ENCODE results near the gene GZMM. TPM values are rescaled to one million over a fixed set of nuclear protein-coding genes. Genes with fewer than 3 reads are reported as not detected.

GZMM gene
- polyA plus RNA-seq, 1 of the 3 experiments (the other 2 are of a cell fraction) = not detected

DNA sequence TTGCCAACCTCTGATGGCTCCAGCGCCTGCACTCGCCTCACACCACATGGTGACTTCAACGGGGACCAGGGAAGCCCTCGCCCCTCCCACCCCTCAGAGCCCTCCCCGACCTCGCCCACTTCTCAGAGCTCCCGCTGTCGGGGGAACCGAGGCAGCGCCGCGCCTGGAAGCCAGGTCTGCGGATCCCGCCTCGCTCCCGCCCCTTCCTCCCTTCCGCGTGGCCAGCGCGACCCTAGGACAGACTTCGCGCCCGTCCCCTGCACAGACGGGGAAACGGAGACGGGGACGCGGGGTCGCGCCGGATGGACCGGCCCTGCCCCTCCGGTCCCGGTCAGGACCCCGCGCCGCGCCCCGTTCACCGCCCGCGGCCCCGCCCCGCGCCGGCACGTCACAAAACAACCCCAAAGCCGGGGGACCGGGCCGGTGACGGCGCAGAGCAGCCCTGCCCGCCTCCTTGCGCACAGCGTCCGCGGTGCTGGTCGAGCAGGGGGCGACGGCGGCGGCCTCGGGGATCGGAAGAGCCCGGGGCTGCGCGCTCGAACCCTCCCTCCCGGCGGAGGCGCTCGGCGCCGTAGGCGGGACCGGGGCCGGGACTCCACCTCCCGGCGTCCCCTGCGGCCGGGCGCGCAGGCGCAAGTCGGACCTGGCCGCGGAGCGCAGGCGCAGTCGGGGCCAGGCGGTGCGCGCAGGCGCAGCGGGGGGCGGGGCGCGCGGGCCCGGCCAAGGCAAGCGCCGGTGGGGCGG lies 12.7 kb upstream of the GZMM start:
- no peaks in the 10 kb centered on the region for H3K27me3 ChIP-seq (ENCODE audit: insufficient read depth)
- peaks cover 0 to 8% of the 10 kb centered on the region in 2 experiments for H3K36me3 ChIP-seq (replicated peaks in 1 of 2; ENCODE audit: control insufficient read depth in 1 of 2, insufficient read depth in 2 of 2, low read length in 1 of 2)
- peak overlapping the region; percentile 63; the same call in 1 of the 2 replicates for H2AFZ ChIP-seq (ENCODE audit: low read depth)
- POLR2A ChIA-PET = interaction anchor here (1.0 to 2.4 kb wide), 6 partner anchors 11 to 58 kb away, joined by 3 to 11 read pairs (median 6); partner anchors contain the start of gene BSG
- peak overlapping the region; percentile 80 to 95 for H3K27ac ChIP-seq (ENCODE audit: low read depth in 2 of 2, low read length in 1 of 2)
- no peaks in the 10 kb centered on the region for H3F3A ChIP-seq (replicated peaks; ENCODE audit: insufficient read depth)
- H3K4me1 ChIP-seq (ENCODE audit: control insufficient read depth in 1 of 2, insufficient read depth in 2 of 2, low read depth in 1 of 2, low read length in 1 of 2) = peaks cover 11 to 19% of the 10 kb centered on the region in 2 experiments; a peak in 2 of 4 replicates
- peak overlapping the region; percentile 86 for H3K9ac ChIP-seq
- TF ChIP-seq NFIC (IDR thresholded peaks at IDR 0.05; ENCODE audit: borderline replicate concordance) = no peak
- TF ChIP-seq NRF1 (IDR thresholded peaks at IDR 0.05; ENCODE audit: low read depth, low read length) = peak; percentile 97
- TF ChIP-seq TAF1 (IDR thresholded peaks at IDR 0.05; ENCODE audit: borderline replicate concordance, low read depth, low read length) = peak; percentile 12; the same call in 1 of the 2 replicates
- peak; percentile 34 for TF ChIP-seq POLR2AphosphoS5 (IDR thresholded peaks at IDR 0.05; ENCODE audit: low read depth, low read length)
- peak; percentile 86 for TF ChIP-seq MXI1 (IDR thresholded peaks at IDR 0.05; ENCODE audit: low read depth, low read length)
- TF ChIP-seq, protein P1, sequence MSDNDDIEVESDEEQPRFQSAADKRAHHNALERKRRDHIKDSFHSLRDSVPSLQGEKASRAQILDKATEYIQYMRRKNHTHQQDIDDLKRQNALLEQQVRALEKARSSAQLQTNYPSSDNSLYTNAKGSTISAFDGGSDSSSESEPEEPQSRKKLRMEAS (IDR thresholded peaks at IDR 0.05; ENCODE audit: low read depth) = peak; percentile 75
- TF ChIP-seq GABPA (IDR thresholded peaks at IDR 0.05; ENCODE audit: low read depth) = peak; percentile 31; the same call in 1 of the 2 replicates
- TF ChIP-seq GATA2 (CRISPR knock-in tag; IDR thresholded peaks at IDR 0.05) = no peak
- peaks cover 39% of the 10 kb centered on the region for H3K79me2 ChIP-seq (ENCODE audit: insufficient read depth)
- peak overlapping the region; percentile 73 to 75 for H3K4me3 ChIP-seq (ENCODE audit: low read depth in 2 of 2, low read length in 1 of 2)
- DNase-seq = peak; percentile 99
- WGBS (ENCODE audit: low lambda C conversion rate) = 3% methylated on average over 40 of the region's 103 CpGs
- H3K9me3 ChIP-seq = no peaks in the 10 kb centered on the region
- H3K4me2 ChIP-seq = peak overlapping the region; percentile 85
- peaks cover 38% of the 10 kb centered on the region for H4K20me1 ChIP-seq (ENCODE audit: insufficient read depth)
- H3K9me2 ChIP-seq = no peaks in the 10 kb centered on the region
- CTCF ChIA-PET = interaction anchor here (0.6 to 6.2 kb wide), 9 partner anchors 9 to 147 kb away, joined by 3 to 56 read pairs (median 8); partner anchors contain the start of gene TPGS1

DNA sequence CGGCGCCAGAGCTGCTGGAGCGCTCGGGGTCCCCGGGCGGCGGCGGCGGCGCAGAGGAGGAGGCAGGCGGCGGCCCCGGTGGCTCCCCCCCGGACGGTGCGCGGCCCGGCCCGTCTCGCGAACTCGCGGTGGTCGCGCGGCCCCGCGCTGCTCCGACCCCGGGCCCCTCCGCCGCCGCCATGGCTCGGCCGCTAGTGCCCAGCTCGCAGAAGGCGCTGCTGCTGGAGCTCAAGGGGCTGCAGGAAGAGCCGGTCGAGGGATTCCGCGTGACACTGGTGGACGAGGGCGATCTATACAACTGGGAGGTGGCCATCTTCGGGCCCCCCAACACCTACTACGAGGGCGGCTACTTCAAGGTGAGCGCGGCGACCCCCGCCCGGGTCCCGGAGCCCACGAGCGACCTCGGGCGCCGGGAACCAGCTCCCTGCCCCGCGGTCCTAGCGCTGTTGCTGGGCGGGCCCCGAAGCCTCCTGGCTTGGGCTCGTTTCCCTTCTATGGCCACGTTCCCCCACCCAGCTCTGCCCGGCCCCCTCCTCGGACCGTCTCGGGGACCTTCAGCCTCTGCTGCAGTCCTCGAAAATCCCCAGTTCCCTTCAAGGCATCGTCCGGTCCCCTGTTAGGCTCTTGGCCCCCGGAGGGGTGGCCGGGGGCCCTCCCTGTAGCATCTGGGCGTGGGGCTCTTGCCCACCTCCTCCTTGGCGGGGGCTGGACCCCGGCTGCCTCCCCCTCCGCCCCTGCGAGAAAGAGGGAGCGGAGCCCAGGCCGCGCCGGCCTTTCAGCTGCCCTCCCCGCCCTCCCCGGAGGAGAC lies 11.9 kb upstream of the GZMM start, which contains the start of gene CDC34:
CDC34 (plus strand) TSS at position 8 of the 808 bp plus-strand sequence; CDS start at position 180, 172 bp downstream.
- Histone ChIP-seq H3K9me2 (no peaks in the 10 kb centered on the region), H3K27me3 (ENCODE audit: insufficient read depth) (no peaks in the 10 kb centered on the region), H4K20me1 (ENCODE audit: insufficient read depth) (peaks cover 39% of the 10 kb centered on the region), H3K9ac (peak within 1 kb of the TSS; percentile 87), H3K4me3 (ENCODE audit: low read depth in 2 of 2, low read length in 1 of 2) (peak within 1 kb of the TSS; percentile 75 to 94), H3K4me1 (ENCODE audit: control insufficient read depth in 1 of 2, insufficient read depth in 2 of 2, low read depth in 1 of 2, low read length in 1 of 2) (peaks cover 11 to 19% of the 10 kb centered on the region in 2 experiments; a peak in 2 of 4 replicates), H3K79me2 (ENCODE audit: insufficient read depth) (peaks cover 43% of the 10 kb centered on the region), H3K4me2 (peak within 1 kb of the TSS; percentile 99), H3K9me3 (no peaks in the 10 kb centered on the region), H2AFZ (ENCODE audit: low read depth) (peak within 1 kb of the TSS; percentile 63; the same call in 1 of the 2 replicates), H3K36me3 (replicated peaks in 1 of 2; ENCODE audit: control insufficient read depth in 1 of 2, insufficient read depth in 2 of 2, low read length in 1 of 2) (peaks cover 0 to 16% of the 10 kb centered on the region in 2 experiments), H3K27ac (ENCODE audit: low read depth in 2 of 2, low read length in 1 of 2) (peak within 1 kb of the TSS; percentile 80 to 95), H3F3A (replicated peaks; ENCODE audit: insufficient read depth) (no peaks in the 10 kb centered on the region)
- WGBS (ENCODE audit: low lambda C conversion rate) = 0% methylated on average over 1 of the region's 84 CpGs
- ChIA-PET CTCF (interaction anchor here (1.3 to 6.2 kb wide), 9 partner anchors 10 to 55 kb away, joined by 3 to 56 read pairs (median 7); partner anchors contain the start of gene TPGS1), POLR2A (interaction anchor here (1.3 to 2.4 kb wide), 6 partner anchors 10 to 57 kb away, joined by 3 to 11 read pairs (median 6); partner anchors contain the start of gene BSG)
- TF ChIP-seq MEF2A (IDR thresholded peaks at IDR 0.05; ENCODE audit: borderline replicate concordance, low read depth) (no peak), TAF1 (IDR thresholded peaks at IDR 0.05; ENCODE audit: borderline replicate concordance, low read depth, low read length) (0 out of 2 replicates have a peak, but pooled peaks have one; percentile 3), TEAD4 (IDR thresholded peaks at IDR 0.05; ENCODE audit: borderline replicate concordance, insufficient read depth) (no peak), GATA2 (CRISPR knock-in tag; IDR thresholded peaks at IDR 0.05) (no peak), EP300 (IDR thresholded peaks at IDR 0.05; ENCODE audit: borderline replicate concordance in 1 of 2, low read depth in 1 of 2, low read length in 1 of 2) (no peak), RAD21 (IDR thresholded peaks at IDR 0.05; ENCODE audit: low read length) (no peak), POLR2AphosphoS5 (IDR thresholded peaks at IDR 0.05; ENCODE audit: low read depth, low read length) (peak; percentile 23; the same call in 1 of the 2 replicates), SMC3 (IDR thresholded peaks at IDR 0.05; ENCODE audit: low read depth, low read length) (no peak), GABPA (IDR thresholded peaks at IDR 0.05; ENCODE audit: low read depth) (no peak), FOXJ3 (CRISPR knock-in tag; IDR thresholded peaks at IDR 0.05) (no peak), CHD2 (IDR thresholded peaks at IDR 0.05; ENCODE audit: low read length, partially characterized antibody) (no peak), EZH2phosphoT487 (IDR thresholded peaks at IDR 0.05; ENCODE audit: borderline replicate concordance, low read depth) (no peak)
- TF ChIP-seq, protein P2, sequence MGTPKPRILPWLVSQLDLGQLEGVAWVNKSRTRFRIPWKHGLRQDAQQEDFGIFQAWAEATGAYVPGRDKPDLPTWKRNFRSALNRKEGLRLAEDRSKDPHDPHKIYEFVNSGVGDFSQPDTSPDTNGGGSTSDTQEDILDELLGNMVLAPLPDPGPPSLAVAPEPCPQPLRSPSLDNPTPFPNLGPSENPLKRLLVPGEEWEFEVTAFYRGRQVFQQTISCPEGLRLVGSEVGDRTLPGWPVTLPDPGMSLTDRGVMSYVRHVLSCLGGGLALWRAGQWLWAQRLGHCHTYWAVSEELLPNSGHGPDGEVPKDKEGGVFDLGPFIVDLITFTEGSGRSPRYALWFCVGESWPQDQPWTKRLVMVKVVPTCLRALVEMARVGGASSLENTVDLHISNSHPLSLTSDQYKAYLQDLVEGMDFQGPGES (IDR thresholded peaks at IDR 0.05; ENCODE audit: low read depth, low read length) = no peak
- peak; percentile 68 for DNase-seq
